GM21515 (cell line): Measurements from ENCODE around the gene MEST.
"Not testable (repeated sequence)": the region's sequence is repeated elsewhere in the genome, so short reads cannot be mapped to it uniquely, and the experiment has no call there.

Source experiments
- ATAC-seq: cut with Tn5 transposase; IDR thresholded peaks from one replicate; pipeline ENCODE4 v1.9.1; 2021; ENCODE audit not compliant: unreplicated experiment

MEST gene

GRCh38 chr7:130521258-130521951, 29.5 kb downstream of the MEST start:
- ATAC-seq, result no peak

GRCh38 chr7:130523519-130524125, 31.7 kb downstream of the MEST start:
- not testable (repeated sequence) for ATAC-seq

- no peak for ATAC-seq
Observed at GRCh38 chr7:130524628-130525027, 32.7 kb downstream of the MEST start.

GRCh38 chr7:130527752-130528355, 36.0 kb downstream of the MEST start:
- ATAC-seq, result not testable (repeated sequence)

- ATAC-seq, result no peak
Observed at GRCh38 chr7:130529417-130529816, 37.5 kb downstream of the MEST start.

GRCh38 chr7:130537894-130538293, 46.0 kb downstream of the MEST start:
- not testable (repeated sequence) for ATAC-seq

- not testable (repeated sequence) for ATAC-seq
Observed at GRCh38 chr7:130541287-130541686, 49.4 kb downstream of the MEST start.

GRCh38 chr7:130542297-130542696, 50.4 kb downstream of the MEST start:
- ATAC-seq, result not testable (repeated sequence)

- no peak for ATAC-seq
Observed at GRCh38 chr7:130543487-130544010, 51.7 kb downstream of the MEST start.

GRCh38 chr7:130544356-130544755, 52.5 kb downstream of the MEST start:
- ATAC-seq, result no peak

- ATAC-seq, result no peak
Observed at GRCh38 chr7:130553398-130554029, 61.6 kb downstream of the MEST start.

- ATAC-seq, result no peak
Observed at GRCh38 chr7:130554481-130554880, 62.6 kb downstream of the MEST start.
